ENCODE data around the gene TRANK1. TPM values are rescaled to one million over a fixed set of nuclear protein-coding genes. Genes with fewer than 3 reads are reported as not detected.
A peak's percentile ranks its signal among the peaks of the same experiment; 100 is the strongest.

The TRANK1 gene
- total and polyA plus RNA-seq, 2 of the 8 experiments (the other 6 are each of a cell fraction or from before 2014, with no cell fraction given) = 2.9 to 8.8 TPM

DNA sequence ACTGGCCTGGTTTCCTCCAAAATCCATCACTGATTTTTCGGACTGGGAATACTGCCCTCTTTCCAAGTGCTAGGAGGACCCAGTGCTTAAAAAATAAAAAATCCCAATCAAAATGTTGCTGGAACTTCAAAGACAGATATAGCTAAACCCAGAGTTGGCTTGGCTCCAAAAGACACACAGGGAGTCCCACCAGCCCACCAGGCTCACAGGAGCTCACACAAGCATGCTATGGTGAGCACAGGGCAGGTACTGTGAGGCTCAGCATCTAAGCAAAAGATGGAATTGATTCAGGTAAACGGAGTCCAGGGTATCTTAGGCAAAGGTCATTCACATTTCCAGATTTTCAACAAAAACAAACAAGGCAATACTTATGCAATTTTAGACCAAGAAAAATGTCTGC is 3.7 kb downstream of the TRANK1 start:
- Histone ChIP-seq H2BK15ac (ENCODE audit: low read length) (no peak overlapping the region), H3K4me3 (ENCODE audit: extremely low read depth in 1 of 4, insufficient read depth in 2 of 4, low read depth in 3 of 4, low read length in 4 of 4) (no peak overlapping the region), H3K18ac (ENCODE audit: extremely low read depth, low read length) (no peak overlapping the region), H3K9me3 (ENCODE audit: insufficient read depth in 2 of 2, low read depth in 1 of 2, low read length in 1 of 2) (no peaks in the 10 kb centered on the region; a peak in 1 of 4 replicates), H3K36me3 (ENCODE audit: control insufficient read depth in 2 of 4, insufficient read depth in 4 of 4, low read length in 3 of 4) (no peaks in the 10 kb centered on the region), H3K4me1 (replicated peaks in 1 of 4; ENCODE audit: control insufficient read depth in 3 of 4, insufficient read depth in 4 of 4, low read length in 3 of 4) (peaks cover 0 to 13% (median 4%) of the 10 kb centered on the region in 4 experiments; a peak in 6 of 7 replicates), H4K8ac (ENCODE audit: extremely low read depth, insufficient read depth, low read length) (no peak overlapping the region), H2AFZ (ENCODE audit: low read length) (no peak overlapping the region), H3K9ac (replicated peaks in 1 of 4; ENCODE audit: extremely low read depth in 1 of 4, low read depth in 3 of 4, low read length in 3 of 4) (no peak overlapping the region), H2BK12ac (ENCODE audit: low read depth, low read length) (no peak overlapping the region), H3K27me3 (replicated peaks in 1 of 4; ENCODE audit: control insufficient read depth in 3 of 4, extremely low read depth in 1 of 4, insufficient read depth in 3 of 4, low read length in 3 of 4) (peaks cover 4 to 28% (median 19%) of the 10 kb centered on the region in 4 experiments), H3K79me2 (ENCODE audit: control insufficient read depth in 1 of 2, insufficient read depth in 2 of 2, low read length in 2 of 2) (no peaks in the 10 kb centered on the region), H3K23ac (ENCODE audit: insufficient read length) (no peak overlapping the region), H2BK5ac (ENCODE audit: low read depth, low read length) (no peak overlapping the region), H3K79me1 (ENCODE audit: low read depth, low read length) (no peaks in the 10 kb centered on the region; the same call in 1 of the 2 replicates), H4K5ac (ENCODE audit: insufficient read length, low read depth, low read length) (no peak overlapping the region), H3K56ac (replicated peaks; ENCODE audit: insufficient read length, low read depth, low read length) (no peak overlapping the region), H3K27ac (ENCODE audit: low read depth, low read length) (no peak overlapping the region), H2BK120ac (replicated peaks; ENCODE audit: low read depth, low read length) (no peak overlapping the region), H3K14ac (ENCODE audit: insufficient read length) (no peak overlapping the region), H4K20me1 (replicated peaks in 1 of 2; ENCODE audit: control insufficient read depth in 1 of 2, insufficient read depth in 2 of 2, low read length in 2 of 2) (no peaks in the 10 kb centered on the region), H3K4ac (replicated peaks; ENCODE audit: insufficient read length, low read depth, low read length) (no peak overlapping the region), H3K23me2 (ENCODE audit: low read depth, low read length) (peaks cover 18% of the 10 kb centered on the region), H4K91ac (replicated peaks; ENCODE audit: insufficient read length, low read length) (no peak overlapping the region), H2AK5ac (ENCODE audit: low read depth, low read length) (no peak overlapping the region), H2BK20ac (ENCODE audit: low read length) (no peak overlapping the region), H3K4me2 (ENCODE audit: insufficient read depth in 1 of 2, low read depth in 2 of 2, low read length in 2 of 2) (no peak overlapping the region)
- TF ChIP-seq CTBP2 (IDR thresholded peaks at IDR 0.05; ENCODE audit: borderline replicate concordance, insufficient read depth, insufficient read length, low read length) = no peak
- TF ChIP-seq RNF2 (IDR thresholded peaks at IDR 0.05; ENCODE audit: borderline replicate concordance, low read depth, low read length, missing control alignments, poor library complexity, severe bottlenecking) = no peak
- no peak for TF ChIP-seq PHF8 (conservative IDR thresholded peaks at IDR 0.05; ENCODE audit: low read depth, low read length)
- no peak for TF ChIP-seq RFX5 (IDR thresholded peaks at IDR 0.05; ENCODE audit: borderline replicate concordance, low read depth, low read length)
- no peak for TF ChIP-seq FOSL1 (IDR thresholded peaks at IDR 0.05; ENCODE audit: insufficient read depth, low read depth, low read length)
- no peak for TF ChIP-seq CEBPB (IDR thresholded peaks at IDR 0.05; ENCODE audit: low read depth, low read length)
- DNase-seq (ENCODE audit: low read depth in 1 of 2, low spot score in 2 of 2) = peak in 1 of 2 experiments; percentile 23
- 88% methylated on average over 2 of the region's 2 CpGs; no CpG with 5 or more reads in 1 of the 2 experiments for WGBS, 2 experiments (ENCODE audit: extremely low coverage in 1 of 2, insufficient coverage in 1 of 2, insufficient read length in 1 of 2, insufficient replicate concordance in 2 of 2, low coverage in 1 of 2, low lambda C conversion rate in 2 of 2, missing lambda C conversion rate in 1 of 2)
- no peak for FAIRE-seq
- ChIA-PET CTCF (ENCODE audit: partially characterized antibody) (interaction anchor here (1.7 to 10.3 kb wide), 4 partner anchors 16 to 36 kb away, joined by 3 to 61 read pairs (median 5); no protein-coding TSS in a partner anchor), POLR2A (ENCODE audit: partially characterized antibody) (interaction anchor here (1.3 kb wide), 1 partner anchor 9 kb away, joined by 4 read pairs; no protein-coding TSS in a partner anchor)

Measured in H1 (cell line).